H1 (cell line): Measurements from ENCODE around the gene FKTN. TPM values are rescaled to one million over a fixed set of nuclear protein-coding genes. Genes with fewer than 3 reads are reported as not detected.

Experiments used
- CTCF ChIA-PET: fragments of 300-600 bp; sonication (Branson Sonifier 250); formaldehyde crosslinking; loops from one replicate; lab custom pipeline; 2021; ENCODE audit not compliant: partially characterized antibody; lab: Charles Lee
- POLR2A ChIA-PET: fragments of 300-600 bp; sonication (Branson Sonifier 250); formaldehyde crosslinking; loops from one replicate; lab custom pipeline; 2021; ENCODE audit warnings: inconsistent platforms; ENCODE audit not compliant: partially characterized antibody; lab: Charles Lee
- DNase-seq, 2 experiments: peaks; one replicate each; pipeline versions ENCODE4 v3.0.0 to v3.0.0-alpha.2; 2010 to 2022; ENCODE audit warnings: low spot score in 2 of 2, low read depth in 1 of 2, mixed read lengths in 1 of 2
- FAIRE-seq: peaks from 2 replicates; lab custom pipeline; 2011; peaks lifted over from hg19 to GRCh38; lab: Jason Lieb, UNC
- H2AFZ ChIP-seq: 2 replicates; pipeline ENCODE4 v1.8.1; 2012; ENCODE audit warnings: low read length, inconsistent platforms
- H2AK5ac ChIP-seq: 2 replicates; pipeline ENCODE4 v1.6.1; 2013; ENCODE audit warnings: low read depth, low read length
- H2BK120ac ChIP-seq: replicated peaks from 2 replicates; pipeline ENCODE3; 2013; ENCODE audit warnings: low read depth, low read length, inconsistent platforms
- H2BK12ac ChIP-seq: 2 replicates; pipeline ENCODE4 v1.6.1; 2013; ENCODE audit warnings: low read depth, low read length
- H2BK15ac ChIP-seq: 2 replicates; pipeline ENCODE4 v1.6.1; 2013; ENCODE audit warnings: low read length
- H2BK20ac ChIP-seq: 2 replicates; pipeline ENCODE4 v1.6.1; 2013; ENCODE audit warnings: low read length
- H2BK5ac ChIP-seq: 2 replicates; pipeline ENCODE4 v1.6.1; 2013; ENCODE audit warnings: low read depth, low read length
- H3K14ac ChIP-seq: 2 replicates; pipeline ENCODE4 v1.6.1; 2013; ENCODE audit warnings: inconsistent platforms; ENCODE audit not compliant: insufficient read length
- H3K18ac ChIP-seq: 2 replicates; pipeline ENCODE4 v1.6.1; 2013; ENCODE audit warnings: low read length; ENCODE audit errors: extremely low read depth
- H3K23ac ChIP-seq: 2 replicates; pipeline ENCODE4 v1.6.1; 2013; ENCODE audit warnings: inconsistent platforms; ENCODE audit not compliant: insufficient read length
- H3K23me2 ChIP-seq: 2 replicates; pipeline ENCODE4 v1.6.1; 2013; ENCODE audit warnings: low read depth, low read length
- H3K27ac ChIP-seq: 2 replicates; pipeline ENCODE4 v1.6.1; 2011; ENCODE audit warnings: low read depth, low read length, inconsistent platforms
- H3K27me3 ChIP-seq, 4 experiments: replicated peaks in 1 of 4; 1 replicate in 1 of 4; 2 replicates in 3 of 4; pipeline versions ENCODE4 v1.6.1 to v1.8.1; 2011 to 2013; ENCODE audit warnings: low read length in 3 of 4, mild to moderate bottlenecking in 3 of 4, inconsistent platforms in 2 of 4, mixed read lengths in 2 of 4, moderate library complexity in 1 of 4; ENCODE audit not compliant: control insufficient read depth in 3 of 4, insufficient read depth in 3 of 4; ENCODE audit errors: extremely low read depth in 1 of 4
- H3K36me3 ChIP-seq, 4 experiments: 2 replicates each; pipeline versions ENCODE4 v1.6.1 to v1.8.1; 2011 to 2013; ENCODE audit warnings: mild to moderate bottlenecking in 4 of 4, low read length in 3 of 4, moderate library complexity in 2 of 4, control low read depth in 1 of 4, inconsistent platforms in 1 of 4; ENCODE audit not compliant: insufficient read depth in 4 of 4, control insufficient read depth in 2 of 4
- H3K4ac ChIP-seq: replicated peaks from 2 replicates; pipeline ENCODE3; 2013; ENCODE audit warnings: low read length, low read depth, mixed read lengths, inconsistent platforms; ENCODE audit not compliant: insufficient read length
- H3K4me1 ChIP-seq, 4 experiments: replicated peaks in 1 of 4; 1 replicate in 1 of 4; 2 replicates in 3 of 4; pipeline versions ENCODE4 v1.6.1 to v1.8.1; 2011 to 2013; ENCODE audit warnings: low read length in 3 of 4, inconsistent platforms in 2 of 4, mixed read lengths in 1 of 4; ENCODE audit not compliant: insufficient read depth in 4 of 4, control insufficient read depth in 3 of 4
- H3K4me2 ChIP-seq, 2 experiments: 2 replicates each; pipeline versions ENCODE4 v1.6.1 to v1.8.1; 2011 to 2013; ENCODE audit warnings: low read depth in 2 of 2, low read length in 2 of 2, control low read depth in 1 of 2, inconsistent platforms in 1 of 2, mild to moderate bottlenecking in 1 of 2; ENCODE audit not compliant: insufficient read depth in 1 of 2
- H3K4me3 ChIP-seq, 4 experiments: fragments of 200-600, 300-600 bp in 1 of 4; sonication (generic), shearing (Covaris generic), sonication (Bioruptor Twin) in 1 of 4; 2 replicates each; pipeline versions ENCODE4 v1.5.1 to v1.8.1; 2011 to 2016; ENCODE audit warnings: low read length in 4 of 4, low read depth in 3 of 4, control low read depth in 2 of 4, inconsistent platforms in 2 of 4, mild to moderate bottlenecking in 2 of 4, mixed read lengths in 1 of 4, moderate library complexity in 1 of 4; ENCODE audit not compliant: insufficient read depth in 2 of 4; ENCODE audit errors: extremely low read depth in 1 of 4
- H3K56ac ChIP-seq: replicated peaks from 2 replicates; pipeline ENCODE3; 2013; ENCODE audit warnings: low read depth, mild to moderate bottlenecking, mixed read lengths, low read length, inconsistent platforms; ENCODE audit not compliant: insufficient read length
- H3K79me1 ChIP-seq: 2 replicates; pipeline ENCODE4 v1.6.1; 2013; ENCODE audit warnings: low read depth, low read length, control low read depth
- H3K79me2 ChIP-seq, 2 experiments: 2 replicates each; pipeline versions ENCODE4 v1.6.1 to v1.8.1; 2012 to 2013; ENCODE audit warnings: low read length in 2 of 2, mild to moderate bottlenecking in 2 of 2, inconsistent platforms in 1 of 2; ENCODE audit not compliant: insufficient read depth in 2 of 2, control insufficient read depth in 1 of 2
- H3K9ac ChIP-seq, 4 experiments: replicated peaks in 1 of 4; 1 replicate in 1 of 4; 2 replicates in 3 of 4; pipeline versions ENCODE4 v1.6.1 to v1.8.1; 2011 to 2013; ENCODE audit warnings: low read depth in 3 of 4, low read length in 3 of 4, control low read depth in 2 of 4, mild to moderate bottlenecking in 2 of 4, moderate library complexity in 2 of 4, inconsistent platforms in 1 of 4; ENCODE audit errors: extremely low read depth in 1 of 4
- H3K9me3 ChIP-seq, 2 experiments: 2 replicates each; pipeline versions ENCODE4 v1.6.1 to v1.8.1; 2012 to 2013; ENCODE audit warnings: mild to moderate bottlenecking in 2 of 2, moderate library complexity in 2 of 2, control low read depth in 1 of 2, inconsistent platforms in 1 of 2, low read depth in 1 of 2, low read length in 1 of 2, mixed read lengths in 1 of 2; ENCODE audit not compliant: insufficient read depth in 2 of 2
- H4K20me1 ChIP-seq, 2 experiments: replicated peaks in 1 of 2; 2 replicates each; pipeline versions ENCODE3 to v1.8.1; 2011 to 2013; ENCODE audit warnings: inconsistent platforms in 2 of 2, low read length in 2 of 2, mild to moderate bottlenecking in 1 of 2; ENCODE audit not compliant: insufficient read depth in 2 of 2, control insufficient read depth in 1 of 2
- H4K5ac ChIP-seq: 2 replicates; pipeline ENCODE4 v1.6.1; 2013; ENCODE audit warnings: low read length, low read depth, mixed read lengths, inconsistent platforms; ENCODE audit not compliant: insufficient read length
- H4K8ac ChIP-seq: 2 replicates; pipeline ENCODE4 v1.8.0; 2013; ENCODE audit warnings: mild to moderate bottlenecking, moderate library complexity, low read length, inconsistent platforms; ENCODE audit not compliant: insufficient read depth; ENCODE audit errors: extremely low read depth
- H4K91ac ChIP-seq: replicated peaks from 2 replicates; pipeline ENCODE3; 2013; ENCODE audit warnings: low read length, mixed read lengths, inconsistent platforms; ENCODE audit not compliant: insufficient read length
- CTBP2 ChIP-seq: IDR thresholded peaks from 2 replicates; pipeline ENCODE4 v1.7.0; 2011; ENCODE audit warnings: borderline replicate concordance, mild to moderate bottlenecking, moderate library complexity, mixed read lengths, low read length; ENCODE audit not compliant: insufficient read depth, insufficient read length
- EZH2 ChIP-seq: fragments of 200-600 bp; sonication (generic); IDR thresholded peaks from 2 replicates; pipeline ENCODE4 v1.7.1; 2012; ENCODE audit warnings: low read depth, mild to moderate bottlenecking, moderate library complexity, low read length, inconsistent platforms; ENCODE audit not compliant: severe bottlenecking
- KDM4A ChIP-seq: IDR thresholded peaks from one replicate; pipeline ENCODE4 v1.7.1; 2012; ENCODE audit warnings: low read depth, mild to moderate bottlenecking, moderate library complexity, low read length, inconsistent platforms; ENCODE audit not compliant: severe bottlenecking
- RNF2 ChIP-seq: fragments of 200-900, 300-1000 bp; sonication (generic); IDR thresholded peaks from 2 replicates; pipeline ENCODE4 v1.7.1; 2016; ENCODE audit warnings: borderline replicate concordance, low read depth, mild to moderate bottlenecking, antibody characterized with exemption, low read length; ENCODE audit not compliant: poor library complexity, severe bottlenecking; ENCODE audit errors: missing control alignments
- SAP30 ChIP-seq: fragments of 300-600 bp; sonication (generic); IDR thresholded peaks from 2 replicates; pipeline ENCODE4 v1.7.1; 2012; ENCODE audit warnings: low read length, moderate library complexity, mild to moderate bottlenecking, inconsistent platforms; ENCODE audit not compliant: insufficient read depth, insufficient replicate concordance
- SIN3A ChIP-seq, 2 experiments: IDR thresholded peaks in 1 of 2; conservative IDR thresholded peaks in 1 of 2; 2 replicates each; pipeline ENCODE4 v1.6.1; 2011 to 2012; ENCODE audit warnings: low read length in 2 of 2, improper control_type of control experiment in 1 of 2, low read depth in 1 of 2, mild to moderate bottlenecking in 1 of 2
- SP2 ChIP-seq: IDR thresholded peaks from 2 replicates; pipeline ENCODE4 v1.6.1; 2012; ENCODE audit warnings: mild to moderate bottlenecking, low read length, inconsistent platforms
- SUZ12 ChIP-seq: fragments of 200-600 bp; sonication (generic); IDR thresholded peaks from 2 replicates; pipeline ENCODE4 v1.6.1; 2012; ENCODE audit warnings: mild to moderate bottlenecking, inconsistent platforms, low read length, moderate library complexity, mixed read lengths
- TCF12 ChIP-seq: IDR thresholded peaks from 2 replicates; pipeline ENCODE4 v1.6.1; 2011; ENCODE audit warnings: low read depth, mild to moderate bottlenecking, low read length
- ZNF274 ChIP-seq: IDR thresholded peaks from 2 replicates; pipeline ENCODE4 v1.7.0; 2012; ENCODE audit warnings: low read length, borderline replicate concordance; ENCODE audit errors: extremely low read depth
- WGBS, 2 experiments: shearing (Covaris generic) in 1 of 2; methylation state at CpG; one replicate each; pipeline versions ENCODE4 v1.1.6 to v1.1.7; 2013 to 2015; ENCODE audit warnings: low lambda C conversion rate in 2 of 2, mixed read lengths in 2 of 2, inconsistent platforms in 1 of 2, low coverage in 1 of 2, missing lambda C conversion rate in 1 of 2; ENCODE audit not compliant: insufficient replicate concordance in 2 of 2, insufficient coverage in 1 of 2, insufficient read length in 1 of 2; ENCODE audit errors: extremely low coverage in 1 of 2, missing lambda C conversion rate in 1 of 2; 5-methylcytosine and 5-hydroxymethylcytosine counted together
- polyA plus RNA-seq, 7 experiments: library from polyadenylated mRNA; depleted of rRNA in 3 of 7; stranded (reverse) in 5 of 7; unstranded in 2 of 7; fragments of >200 nt in 5 of 7; fragments of 200-250 nt in 2 of 7; gene quantifications; 1 replicate in 5 of 7; 2 replicates in 1 of 7; 4 replicates in 1 of 7; pipeline versions ENCODE4 v1.2.1 to v1.2.3, GENCODE V29; 2011 to 2013; ENCODE audit warnings: missing spikeins in 2 of 7, mixed read lengths in 2 of 7
- total RNA-seq: library from RNA; stranded (reverse); fragmentation: NEBNext Ultra II Directional; extraction: Animal tissue kit (Norgen Biotek cat#: 25700); gene quantifications from 2 replicates; pipeline ENCODE4 v1.2.1, GENCODE V29; 2021
- TF ChIP-seq, protein P1 (sequence below): IDR thresholded peaks from 2 replicates; pipeline ENCODE4 v1.6.1; 2012; ENCODE audit warnings: inconsistent platforms
- TF ChIP-seq, protein P2 (sequence below): IDR thresholded peaks from 2 replicates; pipeline ENCODE4 v1.6.1; 2012; ENCODE audit warnings: inconsistent platforms

The FKTN gene
- total and polyA plus RNA-seq, 2 of the 8 experiments (the other 6 are each of a cell fraction or from before 2014, with no cell fraction given): 2.7 to 13.4 TPM

DNA sequence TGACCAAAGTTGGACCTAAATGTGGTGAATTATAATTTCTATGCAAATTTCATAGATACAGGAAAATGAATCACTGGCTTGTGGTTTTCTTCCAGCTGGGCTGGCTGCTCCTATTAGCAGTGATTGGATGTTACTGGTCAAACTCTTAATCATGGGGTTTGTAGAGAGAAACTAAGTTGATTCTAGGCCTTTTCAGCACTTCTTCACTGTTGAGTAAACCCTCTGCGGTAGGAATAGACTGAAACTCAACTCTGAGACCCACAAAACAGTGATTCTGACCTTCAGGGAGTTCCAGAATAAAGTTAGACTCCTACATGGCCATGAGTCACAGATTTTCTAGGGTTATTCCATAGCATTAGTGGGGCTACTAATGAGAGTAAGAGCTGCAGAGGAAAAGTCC is 47.9 kb upstream of the FKTN start:
- POLR2A ChIA-PET: no interaction called here
- 100% methylated on average over 1 of the region's 1 CpG; no CpG with 5 or more reads in 1 of the 2 experiments for WGBS, 2 experiments
- TF ChIP-seq TCF12 (no peak), SUZ12 (no peak), SIN3A (conservative IDR thresholded peaks at IDR 0.05 in 1 of 2, IDR thresholded peaks at IDR 0.05 in 1 of 2; ENCODE audit: low read depth in 1 of 2, low read length in 2 of 2) (no peak), SP2 (no peak), SAP30 (no peak), KDM4A (no peak), CTBP2 (no peak), ZNF274 (no peak), EZH2 (no peak), RNF2 (no peak)
- TF ChIP-seq, protein P1, sequence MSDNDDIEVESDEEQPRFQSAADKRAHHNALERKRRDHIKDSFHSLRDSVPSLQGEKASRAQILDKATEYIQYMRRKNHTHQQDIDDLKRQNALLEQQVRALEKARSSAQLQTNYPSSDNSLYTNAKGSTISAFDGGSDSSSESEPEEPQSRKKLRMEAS: no peak
- TF ChIP-seq, protein P2, sequence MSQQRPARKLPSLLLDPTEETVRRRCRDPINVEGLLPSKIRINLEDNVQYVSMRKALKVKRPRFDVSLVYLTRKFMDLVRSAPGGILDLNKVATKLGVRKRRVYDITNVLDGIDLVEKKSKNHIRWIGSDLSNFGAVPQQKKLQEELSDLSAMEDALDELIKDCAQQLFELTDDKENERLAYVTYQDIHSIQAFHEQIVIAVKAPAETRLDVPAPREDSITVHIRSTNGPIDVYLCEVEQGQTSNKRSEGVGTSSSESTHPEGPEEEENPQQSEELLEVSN: no peak

More for the DNA sequence above, 47.9 kb upstream of the FKTN start:
- no peak overlapping the region for H3K4ac ChIP-seq
- no peak overlapping the region for H3K4me3 ChIP-seq
- H3K79me2 ChIP-seq: no peaks in the 10 kb centered on the region
- CTCF ChIA-PET: interaction anchor here (0.7 kb wide), 1 partner anchor 646 kb away, joined by 3 read pairs; no protein-coding TSS in a partner anchor
- no peak overlapping the region for H2BK120ac ChIP-seq
- H3K4me2 ChIP-seq: no peak overlapping the region
- no peak overlapping the region for H3K56ac ChIP-seq
- no peak overlapping the region for H4K91ac ChIP-seq
- H3K27ac ChIP-seq: no peak overlapping the region
- no peak overlapping the region for H2BK20ac ChIP-seq
- no peaks in the 10 kb centered on the region for H3K27me3 ChIP-seq
- H3K79me1 ChIP-seq: no peaks in the 10 kb centered on the region
- no peak overlapping the region for H3K18ac ChIP-seq
- H3K9me3 ChIP-seq: no peaks in the 10 kb centered on the region
- H3K9ac ChIP-seq: no peak overlapping the region
- DNase-seq (no peak), FAIRE-seq (no peak)
- no peak overlapping the region for H2AK5ac ChIP-seq
- H3K23me2 ChIP-seq: no peaks in the 10 kb centered on the region
- H4K5ac ChIP-seq: no peak overlapping the region
- H2BK15ac ChIP-seq: no peak overlapping the region
- H4K20me1 ChIP-seq: no peaks in the 10 kb centered on the region
- no peaks in the 10 kb centered on the region for H3K4me1 ChIP-seq
- no peak overlapping the region for H3K14ac ChIP-seq
- no peak overlapping the region for H4K8ac ChIP-seq
- H2BK5ac ChIP-seq: no peak overlapping the region
- H2AFZ ChIP-seq: no peak overlapping the region
- peaks cover 0 to 3% (median 0%) of the 10 kb centered on the region in 4 experiments; a peak in 2 of 8 replicates for H3K36me3 ChIP-seq
- no peak overlapping the region for H2BK12ac ChIP-seq
- no peak overlapping the region for H3K23ac ChIP-seq
